Spinal cord (tissue), 10 donors: ENCODE data around the gene LDLRAD4. TPM values are rescaled to one million over a fixed set of nuclear protein-coding genes. Genes with fewer than 3 reads are reported as not detected.
"Not testable (repeated sequence)": the region's sequence is repeated elsewhere in the genome, so short reads cannot be mapped to it uniquely, and the experiment has no call there.

Experiments
- DNase-seq, 6 donors: peaks; one replicate each; pipeline versions ENCODE4 v3.0.0 to v3.0.0-alpha.2; 2013 to 2015; ENCODE audit warnings: low spot score in 6 of 6, low read depth in 4 of 6
- H3K27ac ChIP-seq: one replicate; pipeline ENCODE4 v1.5.1; 2013; ENCODE audit warnings: low read depth, low read length, control low read depth
- H3K27me3 ChIP-seq: one replicate; pipeline ENCODE4 v1.6.1; 2013; ENCODE audit warnings: low read length; ENCODE audit not compliant: control insufficient read depth, insufficient read depth
- H3K36me3 ChIP-seq: one replicate; pipeline ENCODE4 v1.6.1; 2013; ENCODE audit warnings: low read length; ENCODE audit not compliant: control insufficient read depth, insufficient read depth
- H3K4me1 ChIP-seq: one replicate; pipeline ENCODE4 v1.6.1; 2013; ENCODE audit warnings: low read length; ENCODE audit not compliant: control insufficient read depth, insufficient read depth
- H3K4me3 ChIP-seq: one replicate; pipeline ENCODE4 v1.5.1; 2013; ENCODE audit warnings: low read depth, low read length, control low read depth
- H3K9me3 ChIP-seq: one replicate; pipeline ENCODE4 v1.6.1; 2013; ENCODE audit warnings: low read length; ENCODE audit not compliant: control insufficient read depth, insufficient read depth
- WGBS: methylation state at CpG from one replicate; pipeline ENCODE4 v1.1.5; 2013; ENCODE audit warnings: missing lambda C conversion rate; ENCODE audit not compliant: insufficient coverage; 5-methylcytosine and 5-hydroxymethylcytosine counted together
- polyA plus RNA-seq, 2 donors: library from polyadenylated mRNA; unstranded; fragments of 120-200 nt; gene quantifications; one replicate each; pipeline ENCODE4 v1.2.1, GENCODE V29; 2013; ENCODE audit not compliant: insufficient read length in 2 of 2
- total RNA-seq, 2 donors: library from RNA; depleted of rRNA in 1 of 2; stranded (reverse); fragments of 120-200 nt in 1 of 2; fragments of >200 nt in 1 of 2; gene quantifications; one replicate each; pipeline versions ENCODE4 v1.2.3 to v1.2.4, GENCODE V29; 2013 to 2014
- donor health status: healthy.

LDLRAD4 gene
- total and polyA plus RNA-seq, 4 donors = 26.7 to 67.7 (median 38.5) TPM

- 100% methylated on average over 3 of the region's 6 CpGs for WGBS
- not testable (repeated sequence) for H3K27me3 ChIP-seq, H3K4me3 ChIP-seq
Observed at GRCh38 chr18:13489303-13489702, 270.7 kb downstream of the LDLRAD4 start.

GRCh38 chr18:13491138-13491537, 272.6 kb downstream of the LDLRAD4 start:
- 89% methylated on average over 10 of the region's 10 CpGs for WGBS
- H3K4me3 ChIP-seq = no peak overlapping the region

More at GRCh38 chr18:13489303-13489702, 270.7 kb downstream of the LDLRAD4 start:
- H3K27ac ChIP-seq, H3K9me3 ChIP-seq, H3K4me1 ChIP-seq, DNase-seq: not testable (repeated sequence)
- H3K36me3 ChIP-seq = peaks cover 28% of the 10 kb centered on the region

GRCh38 chr18:13492314-13492713, 273.8 kb downstream of the LDLRAD4 start:
- DNase-seq = no peak
- H3K4me1 ChIP-seq = peaks cover 9% of the 10 kb centered on the region
- peaks cover 17% of the 10 kb centered on the region for H3K36me3 ChIP-seq
- WGBS = 97% methylated on average over 9 of the region's 9 CpGs
- H3K27ac ChIP-seq = no peak overlapping the region
- H3K27me3 ChIP-seq = no peaks in the 10 kb centered on the region
- no peak overlapping the region for H3K4me3 ChIP-seq
- no peaks in the 10 kb centered on the region for H3K9me3 ChIP-seq

More at GRCh38 chr18:13491138-13491537, 272.6 kb downstream of the LDLRAD4 start:
- no peak overlapping the region for H3K27ac ChIP-seq
- DNase-seq = no peak
- H3K36me3 ChIP-seq = peaks cover 21% of the 10 kb centered on the region
- no peaks in the 10 kb centered on the region for H3K27me3 ChIP-seq
- peaks cover 9% of the 10 kb centered on the region for H3K4me1 ChIP-seq
- H3K9me3 ChIP-seq = no peaks in the 10 kb centered on the region

- no peak overlapping the region for H3K4me3 ChIP-seq
- H3K36me3 ChIP-seq = peaks cover 12% of the 10 kb centered on the region
- no peaks in the 10 kb centered on the region for H3K9me3 ChIP-seq
- no peaks in the 10 kb centered on the region for H3K27me3 ChIP-seq
- WGBS = no CpG with 5 or more reads among the region's 1 CpG
- no peak overlapping the region for H3K27ac ChIP-seq
- no peak for DNase-seq
- peaks cover 9% of the 10 kb centered on the region for H3K4me1 ChIP-seq
Observed at GRCh38 chr18:13493079-13493478, 274.5 kb downstream of the LDLRAD4 start.

- no peak overlapping the region for H3K4me3 ChIP-seq
- H3K27ac ChIP-seq = no peak overlapping the region
- DNase-seq = no peak
- WGBS = 96% methylated on average over 13 of the region's 16 CpGs
- H3K36me3 ChIP-seq = peaks cover 18% of the 10 kb centered on the region
- H3K4me1 ChIP-seq = peaks cover 9% of the 10 kb centered on the region
- no peaks in the 10 kb centered on the region for H3K27me3 ChIP-seq
- H3K9me3 ChIP-seq = no peaks in the 10 kb centered on the region
Observed at GRCh38 chr18:13493725-13494124, 275.2 kb downstream of the LDLRAD4 start.

GRCh38 chr18:13494871-13495445, 276.4 kb downstream of the LDLRAD4 start:
- DNase-seq = peak in 2 of 6 donors; percentile 53 to 68
- WGBS = 33% methylated on average over 5 of the region's 14 CpGs
- no peak overlapping the region for H3K27ac ChIP-seq
- H3K36me3 ChIP-seq = peaks cover 24% of the 10 kb centered on the region
- no peak overlapping the region for H3K4me3 ChIP-seq
- peaks cover 15% of the 10 kb centered on the region for H3K4me1 ChIP-seq
- H3K27me3 ChIP-seq = no peaks in the 10 kb centered on the region
- peaks cover 1% of the 10 kb centered on the region for H3K9me3 ChIP-seq

GRCh38 chr18:13495961-13496360, 277.4 kb downstream of the LDLRAD4 start:
- Histone ChIP-seq H3K4me1 (peaks cover 20% of the 10 kb centered on the region), H3K27ac (no peak overlapping the region), H3K4me3 (no peak overlapping the region), H3K9me3 (peaks cover 1% of the 10 kb centered on the region), H3K36me3 (peaks cover 24% of the 10 kb centered on the region), H3K27me3 (no peaks in the 10 kb centered on the region)
- DNase-seq = no peak
- WGBS = 100% methylated on average over 2 of the region's 8 CpGs

- peaks cover 26% of the 10 kb centered on the region for H3K4me1 ChIP-seq
- no peak overlapping the region for H3K4me3 ChIP-seq
- peaks cover 21% of the 10 kb centered on the region for H3K36me3 ChIP-seq
- H3K27me3 ChIP-seq = no peaks in the 10 kb centered on the region
- 52% methylated on average over 2 of the region's 4 CpGs for WGBS
- H3K9me3 ChIP-seq = peaks cover 1% of the 10 kb centered on the region
- no peak overlapping the region for H3K27ac ChIP-seq
- peak in 1 of 6 donors; percentile 48 for DNase-seq
Observed at GRCh38 chr18:13496691-13497281, 278.2 kb downstream of the LDLRAD4 start.

- 92% methylated on average over 4 of the region's 5 CpGs for WGBS
- Histone ChIP-seq H3K9me3 (peaks cover 1% of the 10 kb centered on the region), H3K4me1 (peaks cover 38% of the 10 kb centered on the region), H3K27ac (peak overlapping the region; percentile 86), H3K27me3 (no peaks in the 10 kb centered on the region), H3K4me3 (no peak overlapping the region), H3K36me3 (peaks cover 12% of the 10 kb centered on the region)
- no peak for DNase-seq
Observed at GRCh38 chr18:13499803-13500202, 281.2 kb downstream of the LDLRAD4 start.
